Stromal cell of bone marrow (primary cell): ENCODE measurements around the gene REXO1.
"Not testable (repeated sequence)": the region's sequence is repeated elsewhere in the genome, so short reads cannot be mapped to it uniquely, and the experiment has no call there.

Source experiments
- DNase-seq: peaks from one replicate; pipeline ENCODE4 v3.0.0-alpha.2; 2012; ENCODE audit warnings: low read depth

The REXO1 gene

GRCh38 chr19:1876496-1877279, 28.4 kb upstream of the REXO1 start:
- DNase-seq: not testable (repeated sequence)

GRCh38 chr19:1875646-1876495, 27.6 kb upstream of the REXO1 start:
- peak; percentile 81 for DNase-seq

GRCh38 chr19:1875265-1875645, 27.0 kb upstream of the REXO1 start:
- not testable (repeated sequence) for DNase-seq

GRCh38 chr19:1874554-1875185, 26.4 kb upstream of the REXO1 start:
- DNase-seq: no peak

- no peak for DNase-seq
These were observed 25.5 kb upstream of the REXO1 start for GRCh38 chr19:1873524-1874473.

GRCh38 chr19:1872807-1873523, 24.7 kb upstream of the REXO1 start:
- no peak for DNase-seq

- DNase-seq: no peak
These were observed 23.3 kb upstream of the REXO1 start for GRCh38 chr19:1871630-1872029.

GRCh38 chr19:1871140-1871597, 22.9 kb upstream of the REXO1 start:
- no peak for DNase-seq

- DNase-seq: no peak
These were observed 20.7 kb upstream of the REXO1 start for GRCh38 chr19:1868971-1869370.

- no peak for DNase-seq
These were observed 19.1 kb upstream of the REXO1 start for GRCh38 chr19:1867349-1867724.

- no peak for DNase-seq
These were observed 18.5 kb upstream of the REXO1 start for GRCh38 chr19:1866693-1867348.

- no peak for DNase-seq
These were observed 17.1 kb upstream of the REXO1 start for GRCh38 chr19:1865172-1866010.

- DNase-seq: no peak
These were observed 16.3 kb upstream of the REXO1 start for GRCh38 chr19:1864480-1865171.

- peak; percentile 86 for DNase-seq
These were observed 15.6 kb upstream of the REXO1 start for GRCh38 chr19:1863638-1864479.

- no peak for DNase-seq
These were observed 15.0 kb upstream of the REXO1 start, which contains the start of gene KLF16 for GRCh38 chr19:1863328-1863637. TSS of gene KLF16 (minus strand) at chr19:1863579. CDS start at chr19:1863497, 82 bp downstream.

- DNase-seq: no peak
These were observed 14.4 kb upstream of the REXO1 start for GRCh38 chr19:1862424-1863327.

GRCh38 chr19:1862068-1862423, 13.8 kb upstream of the REXO1 start:
- no peak for DNase-seq
